ENCODE measurements around the gene TMEM141.
"Not testable (repeated sequence)": the region's sequence is repeated elsewhere in the genome, so short reads cannot be mapped to it uniquely, and the experiment has no call there.

The TMEM141 gene

DNA sequence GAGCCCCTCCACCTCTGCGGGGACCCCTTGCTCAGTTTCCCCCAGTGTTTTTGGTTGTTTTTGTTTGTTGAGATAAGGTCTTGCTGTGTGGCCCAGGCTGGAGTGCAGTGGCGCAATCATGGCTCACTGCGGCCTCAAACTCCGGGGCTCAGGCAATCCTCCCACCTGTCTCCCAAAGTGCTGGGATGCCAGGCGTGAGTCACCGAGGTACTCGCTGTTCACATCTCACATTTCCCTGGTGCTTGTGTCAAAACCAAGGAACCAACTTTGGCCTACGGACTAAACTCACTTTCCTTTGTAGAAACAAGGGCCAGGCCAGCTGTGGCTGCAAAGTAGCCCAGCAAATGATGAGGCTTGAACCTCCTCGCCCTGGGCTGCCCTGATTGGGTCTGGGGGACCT is 41.4 kb downstream of the TMEM141 start:
- no peak for DNase-seq

GRCh38 chr9:136833381-136834048 is 42.4 kb downstream of the TMEM141 start:
- not testable (repeated sequence) for DNase-seq

DNA sequence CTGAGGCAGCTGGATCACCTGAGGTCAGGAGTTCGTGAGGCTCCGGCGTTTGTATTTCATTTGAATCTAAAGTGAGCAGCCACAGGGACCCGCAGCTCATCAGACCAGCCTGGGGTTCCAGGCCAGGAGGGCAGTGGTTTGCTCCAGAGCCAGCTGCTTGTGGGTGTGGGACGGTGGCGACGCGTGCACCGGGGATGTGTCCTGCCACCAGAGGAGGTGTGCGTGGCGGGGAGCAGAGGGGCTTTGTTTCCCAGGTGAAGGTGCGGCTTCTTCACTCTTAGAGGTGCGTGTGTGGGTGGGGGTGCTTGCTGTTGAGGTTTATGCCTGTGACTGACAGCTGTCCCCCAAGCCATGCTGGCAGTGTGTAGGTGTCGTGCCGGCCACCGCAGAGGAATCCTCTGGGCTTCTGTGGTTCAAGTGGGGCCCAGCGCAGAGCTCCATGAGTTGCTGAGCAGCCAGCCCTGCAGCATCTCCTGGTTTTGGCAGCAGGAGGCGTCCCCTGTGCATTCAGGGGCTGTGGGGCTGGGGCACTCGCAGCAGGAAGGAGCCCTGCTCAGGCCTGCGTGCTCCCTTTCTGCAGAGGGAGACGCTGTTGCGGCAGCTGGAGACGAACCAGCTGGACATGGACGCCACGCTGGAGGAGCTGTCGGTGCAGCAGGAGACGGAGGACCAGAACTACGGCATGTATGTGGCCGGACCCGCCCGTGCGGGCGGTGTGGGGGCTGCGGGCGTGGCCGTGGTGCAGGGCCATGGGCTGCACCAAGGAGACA is 44.2 kb downstream of the TMEM141 start:
- no peak for DNase-seq

DNA sequence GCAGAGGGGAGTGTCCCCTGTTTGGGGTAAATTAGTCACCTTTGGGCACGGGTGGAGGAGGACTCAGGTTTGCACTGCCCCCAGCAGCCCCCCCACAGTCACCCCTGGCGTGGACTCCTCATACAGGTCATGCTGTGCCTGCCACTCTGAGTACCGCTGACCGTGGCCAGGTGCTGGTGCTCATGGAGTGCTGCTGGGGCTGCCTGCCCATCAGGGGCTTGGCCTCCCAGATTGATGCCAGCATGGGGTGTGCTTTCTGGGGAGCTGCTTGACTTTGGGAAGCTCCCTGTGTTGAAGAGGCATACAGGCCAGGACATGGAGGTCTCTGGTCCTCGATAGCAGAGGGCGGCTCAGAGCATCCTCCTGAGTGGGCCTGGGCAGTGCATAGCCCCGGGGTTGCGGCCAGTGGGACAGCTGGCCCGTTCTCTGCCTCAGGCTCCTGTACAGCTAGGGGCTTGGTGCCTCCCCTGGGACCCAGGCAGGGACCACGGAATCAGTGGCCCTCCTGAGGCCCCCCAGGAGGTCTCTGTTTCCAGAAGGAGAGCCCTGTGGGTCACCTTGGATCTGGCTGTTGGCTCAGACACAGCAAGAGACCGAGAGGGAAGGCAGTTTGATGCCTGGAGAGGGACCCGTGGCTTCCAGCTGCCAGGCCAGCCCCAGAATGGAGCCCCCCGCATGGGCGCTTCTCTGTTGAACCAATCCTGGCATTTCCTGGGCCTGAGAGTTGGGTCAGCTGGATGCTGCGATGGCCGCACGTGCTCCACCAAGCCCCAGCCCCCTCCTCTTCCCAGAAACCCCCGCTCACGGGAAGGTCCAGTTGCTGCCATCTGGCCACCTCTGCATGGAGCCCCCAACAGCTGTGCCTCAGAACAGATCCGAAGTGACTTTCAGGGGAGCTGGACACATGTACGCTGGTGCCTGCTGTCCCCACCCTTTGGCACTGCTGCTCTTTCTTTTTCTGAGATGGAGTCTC is 45.1 kb downstream of the TMEM141 start:
- no peak for DNase-seq

- no peak for DNase-seq
These were observed 46.2 kb downstream of the TMEM141 start for GRCh38 chr9:136837146-136837855.

DNA sequence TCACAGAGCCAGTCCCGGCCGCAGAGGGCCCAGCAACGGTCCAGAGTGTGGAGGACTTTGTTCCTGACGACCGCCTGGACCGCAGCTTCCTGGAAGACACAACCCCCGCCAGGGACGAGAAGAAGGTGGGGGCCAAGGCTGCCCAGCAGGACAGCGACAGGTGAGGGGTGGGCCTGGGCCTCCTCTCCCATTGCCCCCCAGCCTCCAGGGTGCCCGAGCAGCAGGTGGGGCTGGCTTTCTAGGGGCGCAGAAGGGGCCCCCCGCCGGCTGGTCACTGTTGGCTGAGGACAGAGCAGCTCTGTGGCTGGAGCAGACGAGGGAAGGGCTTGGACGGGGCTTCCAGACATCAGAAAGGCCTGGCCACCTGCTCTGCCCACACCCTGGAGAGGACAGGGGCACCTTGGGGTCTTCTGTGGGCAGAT is 46.7 kb downstream of the TMEM141 start:
- not testable (repeated sequence) for DNase-seq

DNA sequence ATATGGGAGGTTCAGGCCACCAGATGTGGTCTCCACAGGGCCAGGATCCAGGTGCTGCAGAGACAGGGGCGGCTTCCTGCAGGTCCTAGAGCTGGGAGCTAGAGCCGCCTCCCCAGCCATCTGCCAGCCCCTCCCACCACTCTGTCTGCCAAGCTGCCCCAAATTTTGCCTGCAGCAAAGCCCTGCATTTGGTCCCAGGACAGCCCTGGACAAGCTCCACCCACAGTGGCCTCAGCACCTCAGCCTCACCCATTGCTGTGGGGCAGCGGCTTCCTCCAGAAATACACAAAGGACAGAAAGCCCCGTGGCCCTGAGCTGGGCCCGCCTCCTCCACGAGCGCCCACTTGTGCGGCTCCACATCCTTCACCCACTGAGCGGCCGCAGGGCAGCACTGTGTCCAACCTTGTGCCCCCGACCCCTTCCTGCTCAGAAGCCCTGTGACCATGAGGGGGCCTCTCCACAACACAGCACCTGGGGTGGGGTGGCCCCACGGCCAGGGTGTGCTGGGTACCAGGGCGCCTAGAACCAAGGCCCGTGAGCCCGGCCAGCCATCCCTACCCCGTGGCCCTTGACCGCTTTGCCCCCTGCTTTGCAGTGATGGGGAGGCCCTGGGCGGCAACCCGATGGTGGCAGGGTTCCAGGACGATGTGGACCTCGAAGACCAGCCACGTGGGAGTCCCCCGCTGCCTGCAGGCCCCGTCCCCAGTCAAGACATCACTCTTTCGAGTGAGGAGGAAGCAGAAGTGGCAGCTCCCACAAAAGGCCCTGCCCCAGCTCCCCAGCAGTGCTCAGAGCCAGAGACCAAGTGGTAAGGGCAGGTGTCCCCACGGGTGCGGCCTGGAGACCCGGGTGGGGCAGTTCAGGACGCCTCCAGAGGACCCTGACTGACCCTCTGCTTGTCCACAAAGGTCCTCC is 47.4 kb downstream of the TMEM141 start:
- no peak for DNase-seq

DNA sequence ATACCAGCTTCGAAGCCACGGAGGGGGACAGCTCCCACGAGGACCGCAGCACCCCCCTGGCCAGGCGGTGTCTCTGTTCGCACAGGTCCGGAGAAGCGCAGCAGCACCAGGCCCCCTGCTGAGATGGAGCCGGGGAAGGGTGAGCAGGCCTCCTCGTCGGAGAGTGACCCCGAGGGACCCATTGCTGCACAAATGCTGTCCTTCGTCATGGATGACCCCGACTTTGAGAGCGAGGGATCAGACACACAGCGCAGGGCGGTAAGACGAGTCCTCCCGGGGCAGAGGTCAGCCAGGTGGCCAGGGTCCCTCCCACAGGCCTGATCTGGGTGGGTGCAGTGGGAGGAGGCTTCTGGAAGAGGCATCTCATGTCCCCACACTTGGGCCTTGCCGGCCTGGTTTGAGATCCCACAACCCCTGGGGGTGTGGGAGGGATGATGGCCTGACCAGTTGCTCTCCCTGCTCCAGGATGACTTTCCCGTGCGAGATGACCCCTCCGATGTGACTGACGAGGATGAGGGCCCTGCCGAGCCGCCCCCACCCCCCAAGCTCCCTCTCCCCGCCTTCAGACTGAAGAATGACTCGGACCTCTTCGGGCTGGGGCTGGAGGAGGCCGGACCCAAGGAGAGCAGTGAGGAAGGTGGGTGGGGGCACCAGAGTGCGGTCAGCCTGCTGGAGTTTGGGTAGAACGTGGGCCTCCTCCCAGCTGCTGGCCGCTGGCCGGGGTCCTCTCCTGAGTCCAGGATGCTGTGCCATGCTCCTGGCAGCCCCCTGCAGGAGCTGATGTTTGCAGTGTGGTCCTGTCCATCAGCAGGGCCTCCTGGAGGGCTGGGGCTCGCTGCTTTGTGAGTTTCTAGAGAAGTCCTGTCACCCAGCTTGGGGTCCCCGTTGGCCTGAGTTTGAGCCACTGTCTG is 48.3 kb downstream of the TMEM141 start:
- no peak for DNase-seq

- DNase-seq: peak; percentile 57
These were observed 49.2 kb downstream of the TMEM141 start for GRCh38 chr9:136840140-136840876.

DNA sequence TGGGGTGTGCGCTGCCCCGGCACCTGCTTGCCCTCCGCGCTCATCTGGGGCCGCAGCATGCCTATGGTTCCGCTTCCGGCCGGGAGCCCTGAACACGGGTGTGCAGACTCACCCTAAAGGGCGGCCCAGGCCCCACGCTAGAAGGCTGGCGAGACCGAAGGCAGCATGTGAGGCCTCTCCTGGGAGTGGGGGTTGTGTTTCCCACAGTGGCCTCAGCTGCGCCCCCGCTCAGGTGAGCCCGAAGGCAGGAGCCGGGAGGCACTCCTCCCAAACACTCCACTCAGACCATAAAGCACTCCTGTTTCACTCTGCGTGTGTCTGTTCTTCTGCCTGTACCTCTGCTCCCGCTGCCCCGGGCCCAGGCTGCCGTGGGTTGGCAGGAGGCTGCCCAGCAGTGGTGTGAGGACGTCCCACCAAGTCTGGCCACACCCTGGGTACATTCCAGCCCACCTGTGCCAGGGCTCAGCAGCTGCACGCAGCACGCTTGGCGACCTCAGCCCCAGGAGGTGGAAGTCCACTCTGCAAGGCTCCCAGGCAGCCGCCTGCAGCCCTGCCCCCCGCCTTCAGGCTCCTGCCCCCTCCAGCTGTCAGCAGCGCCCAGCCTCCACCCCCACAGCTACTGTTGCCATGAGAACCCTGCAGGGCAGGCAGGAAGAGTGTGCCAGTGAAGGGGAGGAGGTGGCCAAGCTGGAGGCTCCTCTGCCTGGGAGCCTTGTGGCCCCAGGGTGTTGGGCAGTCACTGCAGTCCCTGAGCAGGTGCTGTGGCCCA is 49.9 kb downstream of the TMEM141 start:
- DNase-seq: peak; percentile 72

DNA sequence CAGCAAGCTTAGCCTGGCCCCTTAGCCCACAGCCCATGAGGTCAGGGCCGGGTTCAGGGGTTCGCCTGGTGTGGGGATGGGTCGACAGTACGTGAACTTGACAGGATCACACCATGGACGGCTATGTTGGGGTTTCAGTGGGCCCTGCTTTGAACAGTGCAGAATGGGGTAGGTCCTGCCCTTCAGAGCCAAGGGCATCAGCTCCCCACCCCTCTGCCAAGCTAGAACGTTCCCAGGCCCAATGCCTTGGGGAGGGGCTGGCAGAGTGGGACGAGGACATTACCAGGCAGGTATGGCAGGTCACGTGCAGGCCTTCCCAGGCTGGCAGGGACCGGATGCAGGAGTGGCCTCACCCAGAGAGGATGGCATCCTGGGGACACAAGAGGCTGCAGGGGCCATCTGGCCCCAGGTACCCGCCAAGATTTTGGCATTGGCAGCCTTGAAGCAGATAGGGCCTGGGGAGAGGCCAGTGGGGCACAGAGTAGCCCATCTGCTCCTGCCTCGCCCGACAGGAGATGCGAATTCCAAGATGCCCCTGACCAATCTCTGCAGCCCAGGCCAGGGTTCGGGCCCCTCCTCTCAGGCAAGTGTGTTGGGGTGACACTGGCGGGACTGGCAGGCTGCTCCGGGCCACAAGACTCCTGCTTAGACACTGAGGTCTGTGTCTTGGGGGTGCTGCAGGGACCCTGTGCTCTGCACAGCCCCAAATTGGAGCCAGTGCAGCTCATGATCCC is 50.7 kb downstream of the TMEM141 start:
- peak; percentile 42 for DNase-seq

DNA sequence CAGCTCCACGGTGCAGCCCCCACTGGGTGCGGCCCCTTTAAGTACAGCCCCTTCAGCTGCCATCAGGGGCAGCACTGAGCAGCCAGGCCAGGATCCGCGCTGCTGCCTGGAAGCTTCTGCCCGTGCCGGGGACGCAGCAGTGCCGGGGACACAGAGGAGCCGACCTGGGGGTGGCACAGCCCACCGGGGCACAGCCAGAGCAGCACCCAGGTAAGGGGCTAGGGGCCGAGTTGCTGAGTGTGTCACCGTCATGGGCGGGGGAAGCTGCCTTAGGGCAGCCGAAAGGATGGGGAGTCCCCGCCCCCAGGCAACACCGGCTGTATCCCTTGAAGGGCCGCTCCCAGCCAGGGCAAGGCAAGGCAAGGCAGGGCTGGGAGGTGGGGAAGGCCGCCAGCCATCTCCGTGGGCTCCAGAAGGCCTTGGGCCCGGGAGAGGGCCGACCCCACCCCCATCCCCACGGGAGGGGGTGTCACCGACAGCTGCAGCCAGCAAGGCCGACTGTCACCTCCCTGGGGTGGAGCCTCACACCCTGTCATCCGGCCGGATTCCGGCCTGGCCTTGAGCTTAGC is 51.3 kb downstream of the TMEM141 start, which contains the start of gene AJM1:
Gene AJM1, plus strand, starts transcription at position 99 of the 569 bp plus-strand sequence. CDS start 1,937 bp downstream, outside the sequence.
- DNase-seq: peak; percentile 84
